Gastroesophageal sphincter (tissue), 3 donors: ENCODE data around the gene SLX1B.
"Not testable (repeated sequence)": the region's sequence is repeated elsewhere in the genome, so short reads cannot be mapped to it uniquely, and the experiment has no call there.

ENCODE experiments used
- CTCF ChIP-seq, 4 experiments: fragments of 200-600 bp in 2 of 4; fragments of 450-650 bp in 2 of 4; sonication (generic) in 1 of 4; IDR thresholded peaks; one replicate each; pipeline ENCODE4 v1.5.1; 2017 to 2019; ENCODE audit warnings: antibody characterized with exemption in 4 of 4, mild to moderate bottlenecking in 2 of 4, moderate library complexity in 2 of 4
- POLR2A ChIP-seq, 2 donors: fragments of 450-650 bp; IDR thresholded peaks; one replicate each; pipeline ENCODE4 v1.6.1; 2017; ENCODE audit warnings: antibody characterized with exemption in 2 of 2, mild to moderate bottlenecking in 2 of 2, moderate library complexity in 1 of 2

- not testable (repeated sequence) for TF ChIP-seq CTCF, POLR2A (IDR thresholded peaks at IDR 0.05)
Observed at GRCh38 chr16:29459706-29460646, 5.6 kb downstream of the SLX1B start, which contains the start of gene SULT1A4.
